Muscle layer of duodenum (tissue), 2 donors: ENCODE results near the gene TMEM164.

Experiments used
- H3K27ac ChIP-seq: one replicate; pipeline ENCODE4 v1.7.0; 2013; ENCODE audit warnings: mild to moderate bottlenecking, low read length
- H3K27me3 ChIP-seq: one replicate; pipeline ENCODE4 v1.7.0; 2013; ENCODE audit warnings: low read depth, mild to moderate bottlenecking, control low read depth, low read length
- H3K36me3 ChIP-seq, 2 donors: one replicate each; pipeline ENCODE4 v1.7.0; 2013; ENCODE audit warnings: low read length in 2 of 2, control low read depth in 1 of 2, mild to moderate bottlenecking in 1 of 2; ENCODE audit not compliant: insufficient read depth in 2 of 2, control insufficient read depth in 1 of 2
- H3K4me1 ChIP-seq, 2 donors: one replicate each; pipeline ENCODE4 v1.7.0; 2013; ENCODE audit warnings: low read length in 2 of 2, mild to moderate bottlenecking in 2 of 2, control low read depth in 1 of 2, moderate library complexity in 1 of 2; ENCODE audit not compliant: insufficient read depth in 2 of 2, control insufficient read depth in 1 of 2
- H3K4me3 ChIP-seq, 2 donors: one replicate each; pipeline ENCODE4 v1.7.0; 2013; ENCODE audit warnings: low read length in 2 of 2, low read depth in 1 of 2, mild to moderate bottlenecking in 1 of 2
- H3K9me3 ChIP-seq, 2 donors: one replicate each; pipeline ENCODE4 v1.7.0; 2013; ENCODE audit warnings: low read length in 2 of 2, control low read depth in 1 of 2, mild to moderate bottlenecking in 1 of 2; ENCODE audit not compliant: control insufficient read depth in 1 of 2
- donor health status: healthy.

Gene TMEM164

DNA sequence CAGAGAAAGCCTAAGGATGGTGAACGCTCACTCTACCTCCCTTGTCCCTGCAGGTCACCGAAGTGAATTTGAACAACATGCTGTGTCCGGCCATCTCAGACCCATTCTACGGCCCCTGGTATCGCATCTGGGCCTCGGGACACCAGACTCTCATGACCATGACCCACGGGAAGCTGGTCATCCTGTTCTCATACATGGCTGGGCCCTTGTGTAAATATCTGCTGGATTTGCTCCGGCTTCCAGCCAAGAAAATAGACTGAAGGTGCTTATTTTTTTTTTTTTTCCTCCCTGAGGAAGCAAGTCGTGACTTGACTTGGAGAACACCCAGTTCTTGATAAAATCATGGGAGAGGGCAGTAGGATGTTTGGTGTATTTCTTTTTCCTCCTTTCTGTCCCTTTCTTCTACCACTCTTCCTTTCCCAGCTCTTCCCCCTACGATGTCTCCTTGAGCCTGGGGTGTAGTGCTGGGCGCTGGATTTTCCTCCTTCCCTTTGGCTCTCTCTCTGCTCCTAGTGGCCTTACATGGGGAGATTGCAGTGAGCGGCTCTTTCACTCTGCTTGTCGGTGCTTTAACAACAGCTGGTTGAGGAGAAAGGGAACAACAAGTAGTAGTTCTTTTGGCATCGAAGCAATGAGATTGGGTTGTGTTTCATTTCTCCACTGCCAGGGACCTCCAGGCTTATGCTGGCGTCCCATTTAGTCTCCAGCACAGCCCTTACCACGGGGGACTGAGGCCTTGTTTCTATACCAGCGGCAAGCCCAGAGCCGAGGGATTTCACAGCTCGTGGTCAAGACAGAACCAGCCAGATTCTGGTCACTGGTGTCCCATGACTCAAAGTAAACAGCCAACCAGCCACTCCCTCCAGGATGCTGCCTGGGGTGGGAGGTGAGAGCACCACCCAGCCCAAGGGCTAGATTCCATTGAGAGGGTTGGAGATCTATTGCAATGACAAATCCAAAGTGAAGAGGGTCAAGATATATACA is 170.6 kb downstream of the TMEM164 start:
- no peaks in the 10 kb centered on the region for H3K9me3 ChIP-seq
- no peaks in the 10 kb centered on the region for H3K4me1 ChIP-seq
- no peak overlapping the region for H3K27ac ChIP-seq
- no peak overlapping the region for H3K4me3 ChIP-seq
- no peaks in the 10 kb centered on the region for H3K27me3 ChIP-seq
- H3K36me3 ChIP-seq = no peaks in the 10 kb centered on the region

GRCh38 chrX:110175146-110175545 is 172.2 kb downstream of the TMEM164 start:
- Histone ChIP-seq H3K27ac (no peak overlapping the region), H3K27me3 (no peaks in the 10 kb centered on the region), H3K4me1 (no peaks in the 10 kb centered on the region), H3K4me3 (no peak overlapping the region), H3K36me3 (no peaks in the 10 kb centered on the region), H3K9me3 (no peaks in the 10 kb centered on the region)

GRCh38 chrX:110175696-110176095 is 172.8 kb downstream of the TMEM164 start:
- peaks cover 0 to 1% of the 10 kb centered on the region in 2 donors for H3K4me1 ChIP-seq
- no peak overlapping the region for H3K4me3 ChIP-seq
- H3K36me3 ChIP-seq = no peaks in the 10 kb centered on the region
- H3K27ac ChIP-seq = no peak overlapping the region
- H3K9me3 ChIP-seq = no peaks in the 10 kb centered on the region
- H3K27me3 ChIP-seq = no peaks in the 10 kb centered on the region

DNA sequence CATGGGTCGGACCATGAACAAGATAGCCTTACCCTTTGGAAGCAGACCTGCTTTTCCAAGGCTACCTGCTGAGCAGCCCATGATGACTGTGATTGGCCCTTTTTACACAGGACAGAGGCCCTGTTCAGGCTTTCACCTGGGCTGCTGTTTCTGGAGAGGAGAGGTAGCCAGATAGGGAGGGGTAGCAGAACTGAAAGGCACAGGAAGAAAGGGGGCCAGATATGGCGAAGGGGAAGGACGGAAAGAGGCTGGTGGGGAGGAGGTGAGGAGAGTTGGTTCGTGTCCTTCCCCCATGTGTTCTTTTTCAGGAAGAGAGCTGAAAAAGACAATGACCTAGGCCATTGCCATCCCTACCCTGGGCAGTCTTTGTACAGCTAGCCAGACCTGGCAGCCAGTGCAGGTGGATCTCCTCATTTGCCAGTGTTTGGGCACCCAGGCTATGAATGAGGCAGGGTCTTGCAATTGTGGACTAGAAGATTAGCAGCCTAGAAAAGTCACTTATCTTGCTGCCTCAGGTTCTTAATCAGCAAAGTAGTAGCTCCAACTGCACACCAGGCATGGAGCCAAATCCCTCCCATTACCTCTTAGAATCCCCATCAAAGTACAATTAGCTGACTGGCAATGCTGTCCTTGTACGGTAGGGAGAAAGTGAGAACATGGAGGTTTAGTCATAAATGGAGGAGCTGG is 175.4 kb downstream of the TMEM164 start:
- Histone ChIP-seq H3K4me1 (peaks cover 0 to 7% of the 10 kb centered on the region in 2 donors), H3K9me3 (no peaks in the 10 kb centered on the region), H3K27me3 (no peaks in the 10 kb centered on the region), H3K27ac (no peak overlapping the region), H3K36me3 (no peaks in the 10 kb centered on the region), H3K4me3 (no peak overlapping the region)

- peaks cover 0 to 7% of the 10 kb centered on the region in 2 donors for H3K4me1 ChIP-seq
- no peaks in the 10 kb centered on the region for H3K36me3 ChIP-seq
- no peak overlapping the region for H3K4me3 ChIP-seq
- no peaks in the 10 kb centered on the region for H3K27me3 ChIP-seq
- H3K9me3 ChIP-seq = no peaks in the 10 kb centered on the region
- no peak overlapping the region for H3K27ac ChIP-seq
Observed at GRCh38 chrX:110180176-110180927, 177.4 kb downstream of the TMEM164 start.

DNA sequence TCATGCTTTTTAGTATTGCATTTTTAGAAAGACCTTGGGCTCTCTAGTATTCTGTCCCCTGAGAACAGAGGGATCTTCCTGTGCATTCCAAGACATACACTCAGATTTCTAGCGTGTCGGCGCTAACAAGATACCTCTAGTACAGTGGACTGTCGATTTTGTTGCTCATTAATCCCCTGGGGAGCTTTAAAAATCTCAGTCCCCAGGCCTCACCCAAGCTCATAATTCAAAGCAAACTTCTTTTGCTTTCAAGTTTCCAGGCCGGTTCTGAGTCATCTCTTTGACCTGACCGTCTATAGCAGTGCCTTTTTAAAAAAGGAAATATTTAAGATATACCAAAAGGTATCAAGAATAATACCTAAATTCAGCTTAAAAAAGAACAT is 178.0 kb downstream of the TMEM164 start:
- H3K4me1 ChIP-seq = peaks cover 0 to 7% of the 10 kb centered on the region in 2 donors
- H3K27ac ChIP-seq = no peak overlapping the region
- no peaks in the 10 kb centered on the region for H3K36me3 ChIP-seq
- no peaks in the 10 kb centered on the region for H3K9me3 ChIP-seq
- H3K4me3 ChIP-seq = no peak overlapping the region
- no peaks in the 10 kb centered on the region for H3K27me3 ChIP-seq

DNA sequence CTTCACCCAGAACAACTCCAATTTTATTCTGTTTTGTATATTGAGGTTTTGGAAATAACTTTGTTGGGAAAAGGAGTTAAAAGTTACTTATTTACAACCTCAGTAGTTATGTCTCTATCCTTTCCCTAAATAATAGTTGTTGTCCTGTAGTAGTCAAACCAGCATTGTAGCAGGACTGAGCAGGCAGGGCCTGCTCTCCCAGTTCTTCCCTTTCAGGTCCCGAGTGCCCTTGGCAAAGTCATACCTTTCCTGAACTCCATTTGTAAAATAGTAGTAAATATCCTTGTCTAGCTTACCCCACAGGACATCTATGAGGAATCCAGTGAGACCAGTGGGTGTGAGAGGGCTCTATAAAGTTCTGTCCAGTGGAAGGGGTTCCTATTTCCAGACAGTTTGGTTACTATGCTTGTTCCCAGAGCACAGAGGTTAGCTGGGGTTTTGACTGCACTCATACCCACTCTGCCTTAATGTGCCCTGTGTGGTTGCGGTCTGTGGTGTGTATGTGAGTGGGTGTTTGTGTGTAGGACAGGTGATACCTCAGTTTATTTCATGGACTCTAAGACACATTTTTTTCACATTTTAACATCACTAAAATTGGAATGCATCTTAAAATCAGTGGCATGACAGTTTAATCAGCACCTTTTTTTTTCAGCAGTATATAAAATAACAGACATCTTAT is 178.7 kb downstream of the TMEM164 start:
- Histone ChIP-seq H3K27ac (no peak overlapping the region), H3K4me3 (no peak overlapping the region), H3K9me3 (no peaks in the 10 kb centered on the region), H3K4me1 (peaks cover 0 to 7% of the 10 kb centered on the region in 2 donors), H3K36me3 (no peaks in the 10 kb centered on the region), H3K27me3 (no peaks in the 10 kb centered on the region)

DNA sequence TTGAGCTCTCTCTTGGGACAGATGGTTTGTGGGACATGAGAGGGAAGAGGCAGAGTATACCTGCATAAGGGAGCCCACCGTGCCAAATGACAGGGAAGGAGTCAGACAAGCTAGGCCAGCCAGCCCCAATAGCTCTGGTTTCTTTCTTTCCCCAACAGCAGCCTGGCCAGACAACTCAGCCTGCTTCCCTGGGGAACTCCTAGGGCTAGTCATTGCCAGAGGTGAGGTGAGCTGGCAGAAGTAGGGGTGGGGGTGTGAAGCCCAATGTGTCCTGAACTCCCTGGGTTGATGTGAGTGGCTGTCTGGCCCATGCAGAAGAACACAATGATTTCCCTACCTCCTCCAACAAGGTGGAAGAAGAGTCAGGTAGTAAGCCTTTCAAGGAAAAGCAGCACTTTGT is 179.4 kb downstream of the TMEM164 start:
- Histone ChIP-seq H3K27ac (no peak overlapping the region), H3K36me3 (no peaks in the 10 kb centered on the region), H3K4me1 (peaks cover 0 to 7% of the 10 kb centered on the region in 2 donors), H3K27me3 (no peaks in the 10 kb centered on the region), H3K9me3 (no peaks in the 10 kb centered on the region), H3K4me3 (no peak overlapping the region)

GRCh38 chrX:110182865-110183264 is 180.0 kb downstream of the TMEM164 start:
- Histone ChIP-seq H3K4me3 (no peak overlapping the region), H3K4me1 (peaks cover 0 to 7% of the 10 kb centered on the region in 2 donors), H3K36me3 (no peaks in the 10 kb centered on the region), H3K27ac (no peak overlapping the region), H3K9me3 (no peaks in the 10 kb centered on the region), H3K27me3 (no peaks in the 10 kb centered on the region)

- Histone ChIP-seq H3K27me3 (no peaks in the 10 kb centered on the region), H3K27ac (no peak overlapping the region), H3K36me3 (no peaks in the 10 kb centered on the region), H3K4me1 (peaks cover 0 to 7% of the 10 kb centered on the region in 2 donors), H3K9me3 (no peaks in the 10 kb centered on the region), H3K4me3 (no peak overlapping the region)
Observed at GRCh38 chrX:110183314-110183713, 180.4 kb downstream of the TMEM164 start.
